ENCODE measurements around the gene CDIPT. TPM values are rescaled to one million over a fixed set of nuclear protein-coding genes. Genes with fewer than 3 reads are reported as not detected.

CDIPT gene
- total RNA-seq, 3 donors from 2014 or later (not counting 1 experiment from before 2014, with no cell fraction given): 42.3 to 66.9 (median 53.0) TPM

- H3K4me1 ChIP-seq (ENCODE audit: control insufficient read depth, insufficient read depth, low read length): peaks cover 26% of the 10 kb centered on the region
- DNase-seq (no peak), ATAC-seq (no peak)
- H3K9me3 ChIP-seq (ENCODE audit: control insufficient read depth, insufficient read depth, low read length): no peaks in the 10 kb centered on the region
- Mint-ChIP-seq H3K4me1 (peaks cover 18 to 29% of the 10 kb centered on the region in 2 donors), H3K27ac (no peak overlapping the region), H3K4me3 (no peak overlapping the region), H3K9me3 (no peaks in the 10 kb centered on the region), H3K36me3 (no peaks in the 10 kb centered on the region), H3K27me3 (ENCODE audit: low read depth in 2 of 2) (no peaks in the 10 kb centered on the region)
- H3K27ac ChIP-seq (ENCODE audit: low read length): no peak overlapping the region
- no peak for TF ChIP-seq CTCF (IDR thresholded peaks at IDR 0.05)
- intact Hi-C loops (cut with micrococcal nuclease): no loop called here
- no peak overlapping the region for H3K4me3 ChIP-seq (ENCODE audit: low read length)
- 98% methylated on average over 18 of the region's 19 CpGs for WGBS (ENCODE audit: insufficient coverage)
- H3K27me3 ChIP-seq (ENCODE audit: control insufficient read depth, insufficient read depth, low read length): no peaks in the 10 kb centered on the region
- H3K36me3 ChIP-seq (ENCODE audit: control insufficient read depth, insufficient read depth, low read length): peaks cover 23% of the 10 kb centered on the region
These were observed 4.1 kb downstream of the CDIPT start for GRCh38 chr16:29858974-29859373.

GRCh38 chr16:29858149-29858849, 4.7 kb downstream of the CDIPT start:
- H3K27me3 ChIP-seq (ENCODE audit: control insufficient read depth, insufficient read depth, low read length): no peaks in the 10 kb centered on the region
- Mint-ChIP-seq H3K4me3 (peak overlapping the region; percentile 28), H3K4me1 (peaks cover 18 to 25% of the 10 kb centered on the region in 2 donors), H3K27ac (peak overlapping the region in 1 of 2 donors; percentile 38), H3K27me3 (ENCODE audit: low read depth in 2 of 2) (no peaks in the 10 kb centered on the region), H3K36me3 (no peaks in the 10 kb centered on the region), H3K9me3 (no peaks in the 10 kb centered on the region)
- DNase-seq: no peak
- ATAC-seq: no peak
- no peak overlapping the region for H3K4me3 ChIP-seq (ENCODE audit: low read length)
- H3K4me1 ChIP-seq (ENCODE audit: control insufficient read depth, insufficient read depth, low read length): peaks cover 20% of the 10 kb centered on the region
- TF ChIP-seq CTCF (IDR thresholded peaks at IDR 0.05): no peak
- no peak overlapping the region for H3K27ac ChIP-seq (ENCODE audit: low read length)
- 94% methylated on average over 10 of the region's 10 CpGs for WGBS (ENCODE audit: insufficient coverage)
- peaks cover 23% of the 10 kb centered on the region for H3K36me3 ChIP-seq (ENCODE audit: control insufficient read depth, insufficient read depth, low read length)
- intact Hi-C loops (cut with micrococcal nuclease): no loop called here
- H3K9me3 ChIP-seq (ENCODE audit: control insufficient read depth, insufficient read depth, low read length): no peaks in the 10 kb centered on the region

GRCh38 chr16:29857133-29857760, 5.8 kb downstream of the CDIPT start:
- Mint-ChIP-seq H3K4me3 (no peak overlapping the region), H3K36me3 (no peaks in the 10 kb centered on the region)

More at GRCh38 chr16:29857133-29857760, 5.8 kb downstream of the CDIPT start:
- no peak overlapping the region for H3K27ac ChIP-seq (ENCODE audit: low read length)
- H3K9me3 ChIP-seq (ENCODE audit: control insufficient read depth, insufficient read depth, low read length): no peaks in the 10 kb centered on the region
- H3K9me3 Mint-ChIP-seq: no peaks in the 10 kb centered on the region
- ATAC-seq (no peak), DNase-seq (no peak)
- WGBS (ENCODE audit: insufficient coverage): 90% methylated on average over 7 of the region's 7 CpGs
- no peaks in the 10 kb centered on the region for H3K27me3 Mint-ChIP-seq (ENCODE audit: low read depth in 2 of 2)
- intact Hi-C loops (cut with micrococcal nuclease): no loop called here
- H3K36me3 ChIP-seq (ENCODE audit: control insufficient read depth, insufficient read depth, low read length): peaks cover 23% of the 10 kb centered on the region
- H3K4me3 ChIP-seq (ENCODE audit: low read length): no peak overlapping the region
- H3K27me3 ChIP-seq (ENCODE audit: control insufficient read depth, insufficient read depth, low read length): no peaks in the 10 kb centered on the region
- no peak overlapping the region for H3K27ac Mint-ChIP-seq
- TF ChIP-seq CTCF (IDR thresholded peaks at IDR 0.05): no peak
- peaks cover 15% of the 10 kb centered on the region for H3K4me1 ChIP-seq (ENCODE audit: control insufficient read depth, insufficient read depth, low read length)
- peaks cover 14 to 15% of the 10 kb centered on the region in 2 donors for H3K4me1 Mint-ChIP-seq

Measured in natural killer cell (primary cell).